ENCODE results near the gene KRTAP16-1.
"Not testable (repeated sequence)": the region's sequence is repeated elsewhere in the genome, so short reads cannot be mapped to it uniquely, and the experiment has no call there.

The KRTAP16-1 gene, protein sequence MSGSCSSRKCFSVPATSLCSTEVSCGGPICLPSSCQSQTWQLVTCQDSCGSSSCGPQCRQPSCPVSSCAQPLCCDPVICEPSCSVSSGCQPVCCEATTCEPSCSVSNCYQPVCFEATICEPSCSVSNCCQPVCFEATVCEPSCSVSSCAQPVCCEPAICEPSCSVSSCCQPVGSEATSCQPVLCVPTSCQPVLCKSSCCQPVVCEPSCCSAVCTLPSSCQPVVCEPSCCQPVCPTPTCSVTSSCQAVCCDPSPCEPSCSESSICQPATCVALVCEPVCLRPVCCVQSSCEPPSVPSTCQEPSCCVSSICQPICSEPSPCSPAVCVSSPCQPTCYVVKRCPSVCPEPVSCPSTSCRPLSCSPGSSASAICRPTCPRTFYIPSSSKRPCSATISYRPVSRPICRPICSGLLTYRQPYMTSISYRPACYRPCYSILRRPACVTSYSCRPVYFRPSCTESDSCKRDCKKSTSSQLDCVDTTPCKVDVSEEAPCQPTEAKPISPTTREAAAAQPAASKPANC

GRCh38 chr17:41308918-41309359 is at the start of gene KRTAP16-1:
Gene KRTAP16-1, minus strand, starts transcription at chr17:41309309. Its CDS starts 56 bp downstream, at chr17:41309253.
- no peak for DNase-seq
- intact Hi-C loops (cut with DNase I): no loop called here

- intact Hi-C loops (cut with DNase I): no loop called here
- no peak for DNase-seq
Observed at GRCh38 chr17:41354536-41354935, 45.4 kb upstream of the KRTAP16-1 start.

GRCh38 chr17:41352597-41353366 is 43.7 kb upstream of the KRTAP16-1 start:
- DNase-seq: no peak
- intact Hi-C loops (cut with DNase I): no loop called here

DNA sequence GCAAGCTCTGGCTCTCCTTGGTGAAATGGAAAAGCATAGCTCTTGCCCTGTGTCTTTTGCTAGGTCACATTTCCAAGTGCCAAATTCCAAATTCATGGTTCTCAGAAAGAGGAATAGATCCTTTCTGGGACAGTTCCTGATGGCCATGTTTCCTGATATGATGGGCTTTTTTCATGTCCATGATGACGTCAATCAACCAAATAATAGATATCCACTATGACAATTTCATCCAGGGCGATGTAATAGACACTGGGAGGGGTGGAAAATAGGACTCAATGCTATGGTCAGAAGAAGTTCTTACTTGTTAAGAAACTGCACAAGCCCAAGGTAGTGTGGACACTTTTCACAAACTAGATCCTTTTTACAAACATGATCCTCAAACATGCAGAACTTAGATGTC is 42.1 kb upstream of the KRTAP16-1 start:
- DNase-seq: no peak
- intact Hi-C loops (cut with DNase I): no loop called here

GRCh38 chr17:41350381-41350878 is 41.3 kb upstream of the KRTAP16-1 start, which contains the start of gene KRT33A:
Gene KRT33A, minus strand, starts transcription at chr17:41350828. Its CDS starts 61 bp downstream, at chr17:41350767.
- intact Hi-C loops (cut with DNase I): not testable (repeated sequence)
- DNase-seq: peak in 1 of 42 donors; percentile 1

DNA sequence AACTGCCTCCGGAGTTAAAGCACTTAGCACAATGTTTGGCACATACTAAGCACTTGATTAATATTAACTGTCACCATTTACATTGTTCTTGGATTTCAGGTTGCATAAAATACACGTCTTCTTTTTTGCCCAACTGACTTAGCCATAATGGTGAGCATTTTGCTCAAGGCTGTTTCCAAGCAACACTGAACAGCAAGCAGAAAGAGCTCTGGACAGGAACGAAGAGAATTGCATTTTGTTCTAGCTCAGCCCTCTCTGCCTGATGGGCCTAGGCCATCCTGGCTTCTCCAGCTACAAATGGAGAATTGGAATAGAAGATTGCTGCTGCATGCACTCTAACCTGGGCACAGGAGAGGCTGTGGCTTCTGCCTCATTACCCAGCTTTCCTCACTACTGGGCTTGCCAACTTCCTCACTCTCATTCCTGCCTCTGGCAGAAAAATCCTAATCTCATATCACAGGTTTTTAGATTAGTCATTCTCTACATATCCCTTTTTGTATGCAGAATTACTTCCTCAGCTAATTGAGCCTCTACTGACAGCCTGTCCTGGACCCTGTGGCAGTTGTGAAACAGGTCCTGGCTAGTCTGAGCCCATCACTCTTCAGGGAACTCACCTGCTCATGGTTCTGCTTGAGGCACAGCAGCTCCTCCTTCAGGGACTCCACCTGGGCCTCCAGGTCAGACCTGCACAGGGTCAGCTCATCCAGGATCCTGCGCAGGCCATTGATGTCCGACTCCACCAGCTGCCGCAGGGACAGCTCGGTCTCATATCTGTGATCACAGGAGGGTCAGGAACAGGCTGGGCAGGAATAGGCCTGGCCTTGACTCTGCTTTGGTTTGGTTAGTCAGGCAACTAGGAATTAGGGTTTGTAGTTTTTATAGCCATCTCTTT is 39.0 kb upstream of the KRTAP16-1 start:
- DNase-seq: peak in 2 of 42 donors; percentile 18 to 22
- intact Hi-C loops (cut with DNase I): no loop called here

- intact Hi-C loops (cut with DNase I): not testable (repeated sequence)
- DNase-seq: peak in 1 of 42 donors; percentile 10
Observed at GRCh38 chr17:41346421-41346820, 37.3 kb upstream of the KRTAP16-1 start.

DNA sequence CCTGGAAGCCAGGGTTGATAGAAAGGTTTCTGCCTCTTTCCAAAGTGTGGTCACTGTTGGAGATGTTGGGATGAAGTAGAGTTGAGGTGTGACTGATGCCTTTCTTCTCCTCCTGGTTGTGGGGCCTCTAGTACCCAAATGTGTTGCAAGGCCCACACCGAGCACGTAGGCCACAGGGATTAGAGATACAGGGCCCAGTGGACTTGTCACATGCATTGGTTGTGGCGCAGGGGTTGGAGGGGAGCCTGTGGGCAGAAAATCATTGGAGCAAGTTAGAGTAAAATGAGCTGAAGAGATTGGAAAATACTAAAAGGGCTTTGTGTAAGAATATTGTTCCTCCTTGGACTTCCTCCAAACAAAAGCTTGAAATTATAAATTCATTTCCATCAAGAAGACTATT is 36.9 kb upstream of the KRTAP16-1 start:
- intact Hi-C loops (cut with DNase I): no loop called here
- peak in 2 of 42 donors; percentile 12 to 13 for DNase-seq

DNA sequence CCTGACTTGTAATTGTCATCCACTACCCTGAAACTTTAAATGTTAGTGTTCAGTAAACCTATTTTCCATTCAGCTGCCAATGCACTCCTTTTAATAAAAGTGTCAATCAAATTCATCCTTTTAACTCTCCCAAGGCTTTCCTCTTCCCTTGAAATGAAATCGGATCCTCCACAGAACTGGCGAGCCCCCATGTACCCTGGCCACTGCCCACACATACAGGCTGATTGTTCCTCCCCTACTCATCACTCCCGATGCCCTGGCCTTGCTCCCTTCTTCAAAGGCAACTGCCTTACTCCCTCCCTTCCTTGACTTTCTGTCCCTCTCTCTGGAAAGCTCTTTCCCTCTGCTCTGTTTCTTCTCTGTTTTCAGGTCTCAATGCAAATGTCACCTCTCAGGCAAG is 33.9 kb upstream of the KRTAP16-1 start:
- no peak for DNase-seq
- intact Hi-C loops (cut with DNase I): no loop called here

DNA sequence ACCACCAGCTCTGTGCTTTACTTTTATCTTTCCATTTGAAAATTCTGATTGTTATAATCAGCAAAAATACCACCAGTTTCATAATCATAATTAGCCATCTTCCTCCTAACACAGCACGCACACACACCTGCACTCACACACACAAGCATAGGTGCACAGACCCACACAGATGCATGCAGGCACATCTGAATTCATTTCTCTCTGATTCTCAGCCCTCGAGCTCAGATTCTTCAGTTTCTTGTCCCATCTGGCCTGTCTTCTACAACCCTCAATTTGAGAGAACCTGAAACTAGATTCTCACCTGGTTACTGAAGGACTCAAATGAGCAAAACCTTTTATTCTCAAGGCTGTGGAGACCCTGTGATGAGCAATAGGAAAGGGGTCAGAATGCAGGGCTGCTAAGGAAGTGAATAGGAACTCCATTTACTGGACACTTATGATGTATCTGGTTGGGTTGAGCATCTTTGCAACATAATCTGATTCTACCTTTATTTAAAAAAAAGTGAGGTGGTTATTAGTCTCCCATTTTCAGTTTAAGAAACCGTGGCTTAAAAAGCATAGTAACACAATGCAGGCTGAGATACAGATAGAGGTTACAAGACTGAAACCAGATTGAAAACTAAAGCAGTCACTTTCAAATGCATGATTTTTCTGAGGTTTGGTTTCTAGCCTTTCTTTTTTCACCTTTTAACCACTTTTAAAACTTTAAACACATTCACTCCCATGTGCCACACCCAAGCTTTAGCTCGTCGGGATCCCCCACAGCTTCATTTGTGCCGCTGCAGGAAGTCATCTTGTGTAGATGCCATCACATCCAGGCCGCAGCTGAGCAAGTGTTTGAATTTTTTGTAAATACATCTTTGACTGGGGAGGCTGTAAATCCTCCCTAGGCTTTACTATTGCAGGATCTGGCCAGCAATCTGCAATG is 32.1 kb upstream of the KRTAP16-1 start:
- intact Hi-C loops (cut with DNase I): no loop called here
- DNase-seq: peak in 1 of 42 donors; percentile 25

GRCh38 chr17:41340494-41340893 is 31.4 kb upstream of the KRTAP16-1 start:
- intact Hi-C loops (cut with DNase I): no loop called here
- no peak for DNase-seq

GRCh38 chr17:41339571-41340172 is 30.6 kb upstream of the KRTAP16-1 start:
- intact Hi-C loops (cut with DNase I): no loop called here
- DNase-seq: peak in 1 of 42 donors; percentile 33

DNA sequence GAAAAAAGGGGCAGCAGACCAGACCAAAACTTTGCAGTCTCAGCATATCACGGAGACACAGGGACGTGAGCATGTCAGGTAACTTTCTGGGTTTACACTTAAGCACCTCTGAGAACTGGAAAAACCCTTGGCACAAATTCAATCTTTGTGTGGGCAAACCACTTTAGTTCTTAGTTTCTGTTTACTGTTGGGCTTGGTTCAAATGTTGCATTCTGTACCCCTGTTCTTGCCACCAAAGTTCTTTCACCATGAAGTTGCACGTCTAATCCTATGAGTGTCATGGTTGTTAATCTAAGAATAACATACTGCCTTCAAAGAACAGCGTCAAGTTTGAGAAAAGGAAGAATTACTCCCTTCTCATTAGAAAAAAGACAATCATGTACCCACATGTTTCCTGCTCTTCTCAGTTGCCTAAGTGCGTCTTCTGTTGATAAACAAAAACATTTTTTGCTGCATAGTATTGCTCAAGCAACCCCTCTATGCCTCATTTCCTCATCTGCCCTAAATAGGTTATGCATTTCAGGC is 29.9 kb upstream of the KRTAP16-1 start:
- no peak for DNase-seq
- intact Hi-C loops (cut with DNase I): no loop called here

- intact Hi-C loops (cut with DNase I): no loop called here
- peak in 1 of 42 donors; percentile 21 for DNase-seq
Observed at GRCh38 chr17:41335747-41336146, 26.6 kb upstream of the KRTAP16-1 start.

GRCh38 chr17:41334385-41335305 is 25.5 kb upstream of the KRTAP16-1 start:
- peak in 1 of 42 donors; percentile 24 for DNase-seq
- intact Hi-C loops (cut with DNase I): no loop called here

GRCh38 chr17:41333836-41334235 is 24.7 kb upstream of the KRTAP16-1 start:
- DNase-seq: peak in 1 of 42 donors; percentile 20
- intact Hi-C loops (cut with DNase I): no loop called here
